ENCODE data around the gene HOATZ.

HOATZ gene

GRCh38 chr11:111523343-111523742 is 8.8 kb downstream of the HOATZ start:
- no peak for DNase-seq

- no peak for DNase-seq
Observed at GRCh38 chr11:111524056-111524455, 9.5 kb downstream of the HOATZ start.

GRCh38 chr11:111525456-111525855 is 10.9 kb downstream of the HOATZ start:
- DNase-seq, result no peak

GRCh38 chr11:111526501-111526900 is 11.9 kb downstream of the HOATZ start:
- no peak for DNase-seq

GRCh38 chr11:111527279-111527678 is 12.7 kb downstream of the HOATZ start:
- DNase-seq, result no peak

GRCh38 chr11:111528557-111528956 is 14.0 kb downstream of the HOATZ start:
- DNase-seq, result no peak

- DNase-seq, result no peak
Observed at GRCh38 chr11:111530091-111530490, 15.5 kb downstream of the HOATZ start.

GRCh38 chr11:111531136-111531535 is 16.6 kb downstream of the HOATZ start:
- DNase-seq, result no peak

GRCh38 chr11:111531687-111532364 is 17.2 kb downstream of the HOATZ start:
- peak; percentile 85 for DNase-seq

- no peak for DNase-seq
Observed at GRCh38 chr11:111532365-111532709, 17.8 kb downstream of the HOATZ start.

- no peak for DNase-seq
Observed at GRCh38 chr11:111535281-111535680, 20.7 kb downstream of the HOATZ start.

- no peak for DNase-seq
Observed at GRCh38 chr11:111537336-111537860, 22.8 kb downstream of the HOATZ start.

- DNase-seq, result no peak
Observed at GRCh38 chr11:111538407-111539114, 24.0 kb downstream of the HOATZ start.

GRCh38 chr11:111539426-111540113 is 25.0 kb downstream of the HOATZ start:
- DNase-seq, result no peak

GRCh38 chr11:111540114-111540936 is 25.7 kb downstream of the HOATZ start, which contains the start of gene LAYN:
LAYN (plus strand) TSS chr11:111540720; CDS start chr11:111540844, 124 bp downstream.
- peak; percentile 85 for DNase-seq

- no peak for DNase-seq
Observed at GRCh38 chr11:111540937-111541253, 26.3 kb downstream of the HOATZ start.

GRCh38 chr11:111541254-111542061 is 26.9 kb downstream of the HOATZ start:
- DNase-seq, result peak; percentile 85

GRCh38 chr11:111542606-111543275 is 28.2 kb downstream of the HOATZ start:
- no peak for DNase-seq

- DNase-seq, result no peak
Observed at GRCh38 chr11:111548525-111548924, 33.9 kb downstream of the HOATZ start.

GRCh38 chr11:111549196-111549868 is 34.8 kb downstream of the HOATZ start:
- no peak for DNase-seq

- DNase-seq, result no peak
Observed at GRCh38 chr11:111549869-111550203, 35.3 kb downstream of the HOATZ start.

Measured in islet precursor cell (in vitro differentiated cells).